Activated T-helper 17 cell treated with anti-CD3 and anti-CD28 coated beads, Interleukin-2, amount 50 U/mL, for 72 hours (primary cell): ENCODE results near the gene COL19A1. TPM values are rescaled to one million over a fixed set of nuclear protein-coding genes. Genes with fewer than 3 reads are reported as not detected.
A peak's percentile ranks its signal among the peaks of the same experiment; 100 is the strongest.
"Not testable (repeated sequence)": the region's sequence is repeated elsewhere in the genome, so short reads cannot be mapped to it uniquely, and the experiment has no call there.

Source experiments
- ATAC-seq: fragments of 150-1000 bp; cut with Tn5 transposase; replicated peaks from 2 replicates; pipeline ENCODE4 v1.10.0; 2021; ENCODE audit warnings: mild to moderate bottlenecking, moderate library complexity
- H3K27ac Mint-ChIP-seq: one replicate; pipeline ENCODE4 v1.8.0; 2022; ENCODE audit warnings: mixed read lengths
- H3K27me3 Mint-ChIP-seq: one replicate; pipeline ENCODE4 v1.8.0; 2022; ENCODE audit warnings: mixed read lengths
- H3K36me3 Mint-ChIP-seq: one replicate; pipeline ENCODE4 v1.8.0; 2022; ENCODE audit warnings: low read depth, mild to moderate bottlenecking, mixed read lengths
- H3K4me1 Mint-ChIP-seq: one replicate; pipeline ENCODE4 v1.8.0; 2022; ENCODE audit warnings: mixed read lengths
- H3K4me3 Mint-ChIP-seq: one replicate; pipeline ENCODE4 v1.8.0; 2022; ENCODE audit warnings: mild to moderate bottlenecking, mixed read lengths
- H3K9me3 Mint-ChIP-seq: one replicate; pipeline ENCODE4 v1.8.0; 2022; ENCODE audit warnings: mixed read lengths
- total RNA-seq, 2 donors: library from RNA; stranded (reverse); gene quantifications; one replicate each; pipeline ENCODE4 v1.2.3, GENCODE V29; 2022

Gene COL19A1
- total RNA-seq, 2 donors from 2014 or later: 0.48 to 1.3 TPM

- Mint-ChIP-seq H3K27ac (no peak overlapping the region), H3K4me1 (no peaks in the 10 kb centered on the region), H3K9me3 (no peaks in the 10 kb centered on the region), H3K27me3 (peaks cover 23% of the 10 kb centered on the region), H3K36me3 (no peaks in the 10 kb centered on the region), H3K4me3 (no peak overlapping the region)
- no peak for ATAC-seq
Observed at GRCh38 chr6:69880601-69881000, 14.2 kb downstream of the COL19A1 start.

GRCh38 chr6:69881322-69882151 is 15.2 kb downstream of the COL19A1 start:
- no peak for ATAC-seq
- H3K4me3 Mint-ChIP-seq: no peak overlapping the region
- no peaks in the 10 kb centered on the region for H3K4me1 Mint-ChIP-seq
- H3K9me3 Mint-ChIP-seq: no peaks in the 10 kb centered on the region
- H3K36me3 Mint-ChIP-seq: no peaks in the 10 kb centered on the region
- no peak overlapping the region for H3K27ac Mint-ChIP-seq
- H3K27me3 Mint-ChIP-seq: peaks cover 24% of the 10 kb centered on the region

- no peaks in the 10 kb centered on the region for H3K36me3 Mint-ChIP-seq
- H3K4me3 Mint-ChIP-seq: no peak overlapping the region
- peaks cover 24% of the 10 kb centered on the region for H3K27me3 Mint-ChIP-seq
- H3K4me1 Mint-ChIP-seq: no peaks in the 10 kb centered on the region
- no peak for ATAC-seq
- no peak overlapping the region for H3K27ac Mint-ChIP-seq
- H3K9me3 Mint-ChIP-seq: no peaks in the 10 kb centered on the region
Observed at GRCh38 chr6:69883551-69883950, 17.2 kb downstream of the COL19A1 start.

- H3K4me1 Mint-ChIP-seq: no peaks in the 10 kb centered on the region
- no peaks in the 10 kb centered on the region for H3K9me3 Mint-ChIP-seq
- H3K4me3 Mint-ChIP-seq: no peak overlapping the region
- no peaks in the 10 kb centered on the region for H3K36me3 Mint-ChIP-seq
- peaks cover 24% of the 10 kb centered on the region for H3K27me3 Mint-ChIP-seq
- H3K27ac Mint-ChIP-seq: no peak overlapping the region
- no peak for ATAC-seq
Observed at GRCh38 chr6:69884231-69884630, 17.9 kb downstream of the COL19A1 start.

GRCh38 chr6:69887026-69887425 is 20.7 kb downstream of the COL19A1 start:
- Mint-ChIP-seq H3K27ac (no peak overlapping the region), H3K9me3 (no peaks in the 10 kb centered on the region), H3K27me3 (peaks cover 16% of the 10 kb centered on the region), H3K4me1 (no peaks in the 10 kb centered on the region), H3K4me3 (no peak overlapping the region), H3K36me3 (no peaks in the 10 kb centered on the region)
- peak; percentile 48 for ATAC-seq

- no peak overlapping the region for H3K4me3 Mint-ChIP-seq
- no peaks in the 10 kb centered on the region for H3K4me1 Mint-ChIP-seq
- H3K27ac Mint-ChIP-seq: no peak overlapping the region
- H3K27me3 Mint-ChIP-seq: peaks cover 13% of the 10 kb centered on the region
- no peak for ATAC-seq
- H3K9me3 Mint-ChIP-seq: no peaks in the 10 kb centered on the region
- H3K36me3 Mint-ChIP-seq: no peaks in the 10 kb centered on the region
Observed at GRCh38 chr6:69887714-69888345, 21.5 kb downstream of the COL19A1 start.

DNA sequence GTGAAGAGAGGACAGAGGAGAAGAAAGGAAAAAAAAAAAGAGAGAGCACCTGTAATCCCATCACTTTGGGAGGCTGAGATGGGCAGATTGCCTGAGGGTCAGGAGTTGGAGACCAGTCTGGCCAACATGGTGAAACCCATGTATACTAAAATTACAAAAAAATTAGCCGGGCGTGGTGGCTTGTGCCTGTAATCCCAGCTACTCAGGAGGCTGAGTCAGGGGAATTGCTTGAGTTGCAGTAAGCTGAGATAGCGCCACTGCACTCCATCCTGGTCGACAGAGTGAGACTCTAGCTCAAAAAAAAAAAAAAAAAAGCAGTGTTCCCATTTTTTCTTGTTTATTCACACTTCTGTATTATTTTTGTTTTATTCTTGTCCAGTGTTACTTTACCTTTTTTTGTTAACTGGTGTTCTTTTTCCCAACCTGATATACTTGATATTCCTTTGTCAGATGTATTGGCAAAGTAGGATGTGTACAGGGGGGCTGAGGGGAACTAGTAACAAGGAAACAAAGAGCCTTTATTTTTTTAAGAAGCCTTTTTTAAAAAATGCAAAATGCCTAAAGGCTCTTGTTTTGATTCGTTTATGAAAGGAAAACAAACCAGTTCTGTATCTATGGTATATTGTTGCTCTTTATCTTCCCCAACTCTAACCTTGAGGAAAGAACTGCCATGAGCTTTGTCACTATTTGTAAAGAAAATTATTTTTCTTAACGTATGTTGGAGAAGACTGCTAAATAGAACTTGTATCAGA is 22.3 kb downstream of the COL19A1 start:
- H3K4me3 Mint-ChIP-seq: no peak overlapping the region
- no peak overlapping the region for H3K27ac Mint-ChIP-seq
- no peaks in the 10 kb centered on the region for H3K36me3 Mint-ChIP-seq
- ATAC-seq: no peak
- H3K9me3 Mint-ChIP-seq: no peaks in the 10 kb centered on the region
- H3K27me3 Mint-ChIP-seq: peaks cover 10% of the 10 kb centered on the region
- H3K4me1 Mint-ChIP-seq: no peaks in the 10 kb centered on the region

DNA sequence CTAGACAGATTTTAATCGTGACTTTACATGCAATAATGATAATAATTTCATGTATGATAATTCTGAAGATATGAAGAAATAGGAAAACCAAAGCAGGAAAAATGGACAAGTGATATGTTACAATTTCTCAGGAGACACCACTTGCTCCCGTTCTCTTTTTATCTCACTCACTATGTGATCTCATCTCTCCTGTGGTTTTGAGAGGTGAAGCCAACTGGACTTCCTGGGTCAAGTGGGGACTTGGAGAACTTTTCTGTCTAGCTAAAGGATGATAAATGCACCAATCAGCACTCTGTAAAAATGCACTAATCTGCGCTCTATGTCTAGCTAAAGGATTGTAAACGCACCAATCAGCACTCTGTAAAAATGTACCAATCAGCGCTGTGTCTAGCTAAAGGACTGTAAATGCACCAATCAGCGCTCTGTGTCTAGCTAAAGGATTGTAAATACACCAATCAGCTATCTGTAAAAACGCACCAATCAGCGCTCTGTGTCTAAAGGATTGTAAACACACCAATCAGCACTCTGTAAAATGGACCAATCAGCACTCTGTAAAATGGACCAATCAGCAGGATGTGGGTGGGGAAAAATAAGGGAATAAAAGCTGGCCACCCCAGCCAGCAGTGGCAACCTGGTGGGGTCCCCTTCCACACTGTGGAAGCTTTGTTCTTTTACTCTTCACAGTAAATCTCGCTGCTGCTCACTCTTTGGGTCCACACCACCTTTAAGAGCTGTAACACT is 23.0 kb downstream of the COL19A1 start:
- not testable (repeated sequence) for H3K4me3 Mint-ChIP-seq, ATAC-seq, H3K27ac Mint-ChIP-seq, H3K36me3 Mint-ChIP-seq, H3K9me3 Mint-ChIP-seq, H3K4me1 Mint-ChIP-seq
- H3K27me3 Mint-ChIP-seq: peaks cover 10% of the 10 kb centered on the region

DNA sequence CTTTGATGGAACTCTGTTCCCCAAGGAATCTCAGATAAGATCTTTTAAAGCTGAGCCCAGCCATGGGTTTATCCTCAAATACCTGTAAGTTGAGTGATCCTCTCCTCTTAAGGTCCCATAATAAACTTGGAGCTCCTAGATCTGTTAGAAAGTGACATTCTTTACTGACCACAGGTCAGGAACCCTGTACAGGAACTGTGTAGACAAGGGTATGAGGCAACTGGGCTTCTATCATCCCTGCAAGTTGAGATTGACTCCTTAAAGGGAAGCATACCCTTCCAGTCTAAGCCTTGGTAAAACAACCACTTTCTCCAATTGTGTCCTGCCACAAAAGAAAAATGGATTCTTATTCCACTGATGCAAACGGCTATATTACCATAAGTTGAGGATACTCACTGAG is 26.2 kb downstream of the COL19A1 start:
- not testable (repeated sequence) for H3K36me3 Mint-ChIP-seq, H3K27ac Mint-ChIP-seq

DNA sequence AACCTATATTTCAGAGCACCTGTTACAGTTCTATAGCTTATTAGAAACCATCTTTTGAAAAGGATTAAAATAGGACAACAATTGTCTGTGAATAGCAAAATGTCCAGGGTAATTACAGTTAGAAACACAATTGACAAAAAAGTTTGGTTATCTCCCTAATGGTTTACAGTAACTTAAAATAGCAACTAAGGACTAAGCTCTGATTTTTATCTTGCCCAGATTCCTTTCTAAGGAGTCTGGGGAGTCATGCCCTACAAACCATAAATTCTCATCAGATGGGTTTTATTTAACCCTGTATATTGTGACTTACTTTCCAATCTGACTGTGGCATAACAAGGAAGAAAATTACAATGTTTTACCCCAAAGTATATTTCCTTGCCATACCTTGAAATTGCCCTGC is 26.9 kb downstream of the COL19A1 start:
- not testable (repeated sequence) for H3K27ac Mint-ChIP-seq, H3K27me3 Mint-ChIP-seq, H3K36me3 Mint-ChIP-seq, ATAC-seq, H3K4me1 Mint-ChIP-seq, H3K9me3 Mint-ChIP-seq, H3K4me3 Mint-ChIP-seq

More for the DNA sequence above, 26.2 kb downstream of the COL19A1 start:
- ATAC-seq, H3K4me3 Mint-ChIP-seq, H3K9me3 Mint-ChIP-seq, H3K4me1 Mint-ChIP-seq, H3K27me3 Mint-ChIP-seq: not testable (repeated sequence)

DNA sequence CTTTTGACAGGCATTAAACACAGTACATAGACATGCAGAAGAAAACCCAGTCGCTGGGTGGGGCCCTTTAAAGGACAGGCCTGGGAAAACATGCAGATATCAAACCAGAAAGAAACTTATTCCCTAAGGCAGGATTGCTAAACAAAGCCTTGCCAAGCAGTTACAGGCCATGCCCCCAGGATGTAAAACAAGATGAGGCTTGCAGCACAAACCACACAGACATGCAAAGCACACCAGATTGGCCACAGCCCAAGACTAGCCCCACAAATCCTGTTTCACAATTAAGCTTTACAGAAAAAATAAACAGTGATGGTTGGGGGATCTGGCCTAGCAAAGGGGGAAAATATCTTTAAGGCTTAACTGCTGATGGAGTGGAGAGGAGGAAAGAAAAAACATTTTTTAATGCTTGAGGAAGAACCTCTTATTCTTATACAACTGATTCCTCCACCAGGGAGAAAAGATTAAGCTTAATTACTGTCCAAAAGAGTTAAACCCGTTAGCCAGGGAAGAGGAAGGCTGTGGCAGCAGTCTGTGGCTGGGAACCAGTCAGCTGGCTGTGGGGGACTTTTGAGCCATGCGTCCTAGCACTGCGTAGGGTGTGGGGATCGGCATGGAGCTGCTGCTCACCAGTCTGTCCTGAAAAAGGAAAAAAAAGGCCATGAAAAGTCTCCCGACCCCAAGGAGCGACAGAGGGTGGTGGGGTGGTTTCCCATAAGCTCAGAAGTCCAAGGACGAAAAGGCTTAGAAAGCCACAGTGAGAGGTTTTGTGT is 28.4 kb downstream of the COL19A1 start:
- Mint-ChIP-seq H3K36me3 (no peaks in the 10 kb centered on the region), H3K4me1 (no peaks in the 10 kb centered on the region), H3K9me3 (no peaks in the 10 kb centered on the region), H3K27me3 (peaks cover 6% of the 10 kb centered on the region), H3K4me3 (no peak overlapping the region), H3K27ac (no peak overlapping the region)
- ATAC-seq: no peak

DNA sequence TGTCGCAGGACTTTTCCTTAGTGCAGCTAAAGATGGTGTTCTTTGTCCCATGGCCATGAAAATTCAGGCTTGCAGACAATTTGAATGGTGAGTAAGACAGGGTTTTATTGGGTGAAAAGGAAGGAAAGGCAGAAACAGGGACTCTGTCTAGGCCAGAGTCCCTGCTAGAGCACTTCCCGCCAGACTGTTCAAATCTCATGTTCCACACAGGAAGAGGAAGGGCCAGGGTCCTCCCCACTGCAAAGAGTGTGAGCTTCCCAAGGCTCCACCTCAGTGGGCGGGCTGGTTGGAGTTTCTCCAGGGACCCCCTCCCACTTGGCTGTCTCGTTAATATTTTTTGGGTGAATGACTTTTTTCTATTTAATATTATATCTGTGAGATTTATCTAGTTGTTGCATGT is 29.0 kb downstream of the COL19A1 start:
- Mint-ChIP-seq H3K36me3 (no peaks in the 10 kb centered on the region), H3K9me3 (no peaks in the 10 kb centered on the region), H3K4me3 (no peak overlapping the region), H3K27ac (no peak overlapping the region), H3K4me1 (no peaks in the 10 kb centered on the region), H3K27me3 (peaks cover 6% of the 10 kb centered on the region)
- ATAC-seq: no peak

DNA sequence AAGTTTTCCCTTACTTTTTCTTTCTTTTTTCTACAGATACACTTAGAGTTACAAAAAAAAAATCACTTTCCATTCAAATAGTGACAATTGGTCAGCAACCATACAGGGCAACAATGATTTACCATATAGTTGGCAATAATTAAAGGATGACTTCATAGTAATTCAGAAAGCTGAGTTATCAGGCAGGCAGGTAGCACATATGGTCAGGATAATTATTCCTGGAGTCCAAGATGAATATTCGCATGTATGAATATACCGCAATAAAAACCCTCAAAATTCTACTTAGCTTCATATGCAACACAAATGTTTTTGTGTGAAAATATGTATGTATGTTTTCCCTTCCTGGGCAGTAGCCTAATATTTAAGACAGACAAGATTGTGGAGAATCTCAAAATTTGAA is 34.5 kb downstream of the COL19A1 start:
- Mint-ChIP-seq H3K9me3 (no peaks in the 10 kb centered on the region), H3K4me1 (no peaks in the 10 kb centered on the region), H3K36me3 (no peaks in the 10 kb centered on the region), H3K27me3 (no peaks in the 10 kb centered on the region), H3K27ac (no peak overlapping the region), H3K4me3 (no peak overlapping the region)
- ATAC-seq: no peak

- H3K4me3 Mint-ChIP-seq: no peak overlapping the region
- no peak overlapping the region for H3K27ac Mint-ChIP-seq
- H3K9me3 Mint-ChIP-seq: no peaks in the 10 kb centered on the region
- H3K36me3 Mint-ChIP-seq: no peaks in the 10 kb centered on the region
- ATAC-seq: no peak
- no peaks in the 10 kb centered on the region for H3K4me1 Mint-ChIP-seq
- H3K27me3 Mint-ChIP-seq: no peaks in the 10 kb centered on the region
Observed at GRCh38 chr6:69901361-69901760, 35.0 kb downstream of the COL19A1 start.
